NCI-H1417 treated with DMSO at 0.1 percent for 48 hours (cell line): Measurements from ENCODE around the gene HK2.

ENCODE experiments used
- DNase-seq: peaks from one replicate; lab custom pipeline; 2025; lab: John Stamatoyannopoulos, UW

Gene HK2

DNA sequence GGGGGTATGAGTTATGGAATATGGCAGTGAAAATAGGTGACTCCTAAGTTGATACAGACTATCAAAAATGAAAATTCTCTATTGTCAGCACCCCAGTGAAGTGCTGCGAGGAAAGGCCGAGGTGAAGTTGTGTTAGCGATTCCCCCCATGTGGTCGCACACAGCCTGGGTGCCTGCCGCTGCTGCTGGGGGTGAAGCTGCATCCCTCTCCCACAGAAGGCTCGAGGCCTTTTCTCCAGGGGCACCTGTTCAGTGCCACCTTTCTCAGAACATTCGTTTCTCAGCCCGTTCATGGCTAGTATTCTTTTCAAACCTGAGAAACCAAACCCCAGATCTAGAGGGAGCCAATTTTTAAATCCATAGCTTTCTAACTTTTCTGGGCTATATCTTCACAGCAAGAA, 23.8 kb downstream of the HK2 start:
- no peak for DNase-seq

DNA sequence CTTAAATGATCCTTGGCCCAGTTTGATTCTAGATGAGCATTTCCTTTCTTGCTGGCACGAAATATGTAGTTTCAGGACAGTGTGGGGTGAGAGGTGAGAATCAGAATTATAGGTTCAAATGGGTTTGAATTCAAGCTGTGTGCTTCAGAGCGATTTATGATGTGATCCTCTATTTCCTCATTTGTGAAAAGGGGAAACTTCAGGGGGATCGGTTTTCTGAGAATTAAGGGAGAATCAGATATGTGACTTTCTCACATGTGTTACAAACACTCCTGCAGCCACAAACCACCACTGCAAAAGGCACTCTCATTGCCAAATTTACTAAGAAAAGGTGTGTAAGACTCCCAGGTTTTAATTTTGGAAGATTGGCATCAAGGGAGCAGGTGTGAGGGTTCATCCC, 24.4 kb downstream of the HK2 start:
- DNase-seq, result no peak

DNA sequence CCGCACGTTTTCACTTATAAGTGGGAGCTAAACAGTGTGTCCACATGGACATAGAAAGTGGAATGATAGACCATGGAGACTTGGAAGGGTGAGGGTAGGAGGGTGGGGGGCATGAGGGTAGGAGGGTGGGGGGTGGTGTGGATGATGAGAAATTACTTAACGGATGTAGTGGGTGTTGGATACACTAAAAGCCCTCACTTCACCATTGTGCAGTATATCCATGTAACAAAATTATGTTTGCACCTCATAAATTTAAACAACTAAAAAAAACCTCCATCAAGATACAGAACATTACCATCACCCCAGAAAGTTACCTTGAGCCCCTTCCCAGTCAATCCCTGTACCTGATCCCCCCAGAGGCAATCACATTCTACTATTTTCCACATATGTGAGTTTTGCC, 26.2 kb downstream of the HK2 start:
- DNase-seq, result no peak

DNA sequence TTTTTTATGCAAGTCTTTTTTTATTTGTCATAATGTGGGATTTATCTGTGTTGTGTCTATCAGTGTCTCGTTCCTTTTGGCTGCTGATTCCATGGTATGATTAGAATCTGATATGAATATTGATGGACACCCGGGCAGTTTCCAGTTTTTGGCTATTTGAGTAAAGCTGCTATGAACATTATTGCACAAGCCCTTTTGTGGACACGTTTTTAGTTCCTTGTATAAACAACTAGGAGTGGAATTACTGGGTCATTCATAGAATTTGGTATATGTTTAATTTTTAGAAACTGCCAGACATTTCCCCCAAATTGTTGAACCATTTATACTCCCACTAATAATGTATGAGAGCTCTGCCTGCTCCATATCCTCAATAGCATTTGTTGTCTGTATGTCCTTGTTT, 26.6 kb downstream of the HK2 start:
- no peak for DNase-seq

DNA sequence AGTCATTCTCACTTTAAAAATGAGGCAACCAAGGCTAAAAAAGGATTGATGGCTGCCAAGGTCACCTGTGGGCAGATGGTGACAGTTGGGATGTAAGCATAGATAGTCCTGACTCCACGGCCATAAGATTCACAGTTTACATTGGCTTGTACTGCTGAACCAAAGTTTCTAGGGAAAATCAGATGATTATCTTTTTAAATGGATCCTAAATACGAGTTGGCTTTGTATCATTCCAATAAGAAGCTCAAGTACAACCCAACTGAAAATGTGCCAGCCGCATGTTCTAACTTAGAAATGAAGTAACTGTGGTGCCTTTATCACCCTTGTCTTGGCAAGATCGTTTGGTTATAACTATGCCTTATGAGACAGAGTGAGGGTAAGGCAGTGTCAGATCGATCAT, 27.6 kb downstream of the HK2 start:
- DNase-seq, result no peak

DNA sequence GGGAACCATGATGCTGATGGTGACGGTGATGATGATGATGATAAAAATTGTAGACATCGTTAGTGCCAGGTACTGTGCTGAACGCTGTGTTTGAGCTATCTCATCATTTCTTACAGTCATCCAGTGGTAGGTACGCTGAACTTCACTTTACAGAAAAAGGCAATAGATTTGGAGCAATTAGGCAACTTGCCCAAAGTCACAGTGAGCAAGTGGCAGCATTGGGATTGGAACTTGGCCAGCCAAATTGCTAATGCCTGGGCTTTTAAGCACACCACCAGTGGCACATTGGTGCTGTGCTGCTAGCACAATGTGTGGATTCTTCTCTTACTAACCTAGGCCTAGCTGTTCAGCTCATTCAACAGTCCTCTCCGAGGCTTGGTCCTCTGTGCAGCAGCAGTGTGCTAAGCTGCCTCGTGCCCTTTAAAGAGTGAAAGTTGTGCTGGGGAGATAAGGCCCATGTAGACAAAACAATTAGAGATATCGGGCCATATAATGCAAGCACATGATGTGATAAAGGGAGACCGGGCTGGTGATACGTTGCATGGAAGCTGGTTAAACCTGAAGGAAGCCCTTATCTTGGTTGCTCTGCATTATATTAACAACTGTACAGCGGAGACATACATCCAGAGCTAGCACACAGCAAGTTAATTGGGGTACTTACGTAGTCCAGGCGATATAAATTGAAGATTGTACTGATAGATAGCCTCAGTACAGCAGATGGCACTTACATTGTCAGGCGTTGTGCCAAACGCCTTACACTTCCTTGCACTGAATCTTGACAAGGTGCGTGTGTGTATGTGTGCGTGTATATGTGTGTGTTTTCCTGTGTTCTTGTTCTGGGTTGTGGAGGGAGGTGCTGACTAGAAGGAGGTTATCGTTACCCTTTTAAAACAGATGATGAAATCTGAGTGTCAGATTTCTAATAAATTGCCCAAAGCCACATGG, 28.4 kb downstream of the HK2 start:
- no peak for DNase-seq

DNA sequence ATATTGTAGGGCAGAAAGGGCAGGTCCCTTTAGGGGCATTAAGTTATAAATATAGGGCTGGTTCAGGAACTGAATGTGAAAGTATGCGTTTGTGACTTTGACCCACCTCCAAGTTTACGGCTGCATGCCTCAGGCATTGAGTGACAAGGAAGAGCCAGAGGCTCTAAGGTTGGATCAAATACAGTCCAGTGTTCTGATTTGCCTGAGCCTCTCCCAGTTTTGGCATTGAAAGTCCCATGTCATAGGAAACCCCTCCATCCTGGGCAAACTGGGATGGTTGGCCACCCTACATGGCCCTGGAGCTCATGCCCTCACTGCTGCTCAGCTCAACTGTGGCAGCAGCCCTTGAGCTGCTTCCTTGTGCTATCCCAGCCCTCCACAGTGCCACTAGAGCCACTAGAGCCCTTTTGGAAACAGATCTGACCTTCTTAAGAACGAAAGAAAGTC, 29.9 kb downstream of the HK2 start:
- no peak for DNase-seq

DNA sequence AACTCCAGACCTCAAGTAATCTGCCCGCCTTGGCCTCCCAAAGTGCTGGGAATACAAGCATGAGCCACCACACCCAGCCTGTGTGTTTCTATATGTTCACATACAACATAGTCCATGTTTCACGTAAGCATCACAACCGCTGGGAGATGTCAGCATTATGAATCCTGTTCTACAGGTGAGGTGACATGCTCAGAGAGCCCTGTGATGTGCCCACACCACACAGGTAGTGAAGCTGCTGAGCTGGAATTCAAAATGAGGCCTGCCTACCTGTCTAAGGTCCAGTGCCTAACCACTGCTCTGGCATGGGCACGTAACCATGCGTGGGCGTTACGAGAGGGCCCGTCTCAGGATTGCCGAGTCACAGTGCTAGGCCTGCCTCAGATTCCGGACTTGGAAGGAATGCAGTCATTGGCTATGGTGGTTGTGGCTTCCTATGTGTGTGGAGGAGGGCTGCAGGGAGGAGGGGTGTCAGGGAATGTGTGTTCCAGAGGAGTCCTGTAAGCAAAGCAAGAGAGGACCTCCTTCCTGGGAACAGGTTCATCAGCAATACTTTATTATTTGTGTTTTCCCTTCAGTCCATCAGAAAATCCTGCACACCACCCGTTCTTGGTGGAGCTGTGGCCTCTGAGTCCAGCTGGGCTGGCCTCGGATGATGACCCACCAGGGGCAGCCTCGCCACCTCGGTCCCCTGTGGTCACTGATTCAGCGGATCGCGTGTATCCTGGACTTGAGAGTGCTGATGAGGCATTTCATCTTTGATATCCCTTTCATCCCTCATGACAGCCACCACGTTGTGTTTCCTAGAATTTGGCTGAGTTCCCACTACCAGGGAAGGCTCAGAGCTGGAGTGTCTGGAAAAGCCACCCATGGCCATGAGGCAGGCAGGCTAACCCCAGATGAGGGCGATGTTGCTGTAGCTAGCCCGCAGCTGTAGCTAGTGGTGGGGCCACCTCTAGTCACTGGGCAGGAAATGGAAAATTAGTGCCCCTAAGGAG, 31.1 kb downstream of the HK2 start:
- no peak for DNase-seq

DNA sequence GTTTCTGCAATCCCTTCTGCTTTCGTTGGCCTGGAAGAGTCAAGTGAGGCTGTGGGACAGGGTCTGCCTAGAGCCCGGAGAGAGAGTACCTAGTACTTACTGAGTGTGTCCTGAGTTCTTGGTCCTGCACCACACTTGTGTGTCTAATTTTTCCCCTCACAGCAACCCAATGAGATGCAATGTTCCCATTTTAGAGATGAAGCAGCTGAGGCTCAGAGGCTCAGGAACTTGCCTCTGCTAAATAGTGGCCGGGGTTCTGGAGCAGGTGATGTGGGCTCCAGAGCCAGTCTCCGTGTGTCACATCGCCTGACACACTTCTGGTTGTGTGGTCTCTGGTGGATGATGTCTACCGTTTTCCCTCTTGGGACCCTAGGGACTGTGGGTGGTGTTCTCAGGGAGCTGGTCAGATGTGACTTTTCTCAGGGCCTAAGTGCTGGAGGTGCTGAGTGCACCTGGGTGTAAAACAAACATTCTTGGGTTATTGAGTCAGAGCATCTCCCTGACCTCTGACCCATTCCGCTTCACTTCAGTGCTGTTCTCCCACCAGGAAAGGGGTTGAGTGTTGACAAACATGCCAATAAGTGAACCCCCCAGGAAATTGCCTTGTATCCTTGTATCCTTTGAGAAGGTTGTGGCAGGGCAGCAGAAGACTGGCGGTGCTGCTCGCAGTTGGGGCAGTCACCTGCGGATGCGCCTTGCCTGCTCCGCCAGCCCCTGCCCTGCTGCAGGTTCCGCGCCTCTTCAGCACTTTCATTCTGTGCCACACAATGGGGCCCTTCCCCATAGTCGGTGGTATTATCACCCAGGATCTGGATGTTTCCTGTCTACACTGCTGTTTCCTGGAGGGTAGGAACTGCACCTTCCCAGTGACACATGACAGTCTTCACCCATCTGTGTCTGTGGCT, 32.1 kb downstream of the HK2 start:
- DNase-seq, result no peak

DNA sequence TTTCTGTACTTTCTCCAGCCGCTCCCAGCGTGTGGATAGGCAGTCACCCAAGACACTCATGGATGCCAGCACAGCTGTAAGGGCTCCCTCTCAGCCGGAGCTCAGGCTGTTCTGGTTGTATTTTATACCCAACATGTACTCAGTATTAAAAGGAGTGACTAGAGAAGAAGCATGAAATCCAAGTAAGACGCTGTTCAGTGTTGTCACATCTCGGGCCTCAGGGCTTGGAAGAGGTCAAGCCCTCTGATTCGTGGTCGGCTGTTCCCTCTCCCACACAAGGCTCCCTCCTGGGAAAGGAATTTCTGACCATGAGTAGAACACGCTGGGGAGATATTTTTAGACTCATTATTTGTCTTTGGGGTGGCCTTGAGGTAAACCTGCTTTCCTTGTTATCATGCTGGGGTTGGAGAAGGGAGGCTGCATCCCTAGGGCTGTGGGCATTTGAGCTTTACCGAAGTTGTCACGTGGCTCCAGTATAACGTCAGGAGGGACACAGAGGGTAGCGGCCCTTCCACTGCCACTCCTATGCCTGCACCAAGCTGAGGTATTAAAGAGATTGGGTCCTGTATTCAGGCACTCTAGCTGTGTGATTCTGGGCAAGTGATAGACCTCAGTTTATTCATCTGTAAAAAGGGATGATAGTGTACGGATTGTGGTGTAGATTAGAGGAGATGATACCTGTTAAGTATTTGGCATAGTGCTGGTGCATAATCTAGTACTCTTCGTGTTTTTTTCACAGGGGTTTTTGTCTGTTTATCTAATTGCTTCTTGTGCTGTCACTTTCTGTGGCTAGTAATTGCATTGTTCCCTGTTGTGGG, 34.1 kb downstream of the HK2 start:
- no peak for DNase-seq

DNA sequence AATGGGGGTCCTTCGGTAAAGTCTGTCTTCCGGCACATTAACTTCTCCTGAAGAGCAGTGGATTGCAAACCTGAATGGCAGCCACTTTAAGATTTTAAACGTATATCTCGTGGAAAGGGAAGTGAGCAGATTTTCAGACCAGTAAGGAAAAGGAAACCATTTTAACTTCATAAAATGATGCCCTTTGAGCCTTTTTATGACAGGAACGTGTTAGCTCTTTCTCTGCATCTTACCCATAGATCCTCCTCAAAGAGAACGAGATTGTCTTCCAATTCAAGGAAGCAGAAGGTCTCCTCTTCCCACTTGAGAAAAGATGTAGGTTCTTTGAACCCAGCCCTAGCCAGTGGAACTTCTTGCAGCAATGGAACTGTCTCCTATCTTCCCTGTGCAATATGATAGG, 35.6 kb downstream of the HK2 start:
- DNase-seq, result no peak

DNA sequence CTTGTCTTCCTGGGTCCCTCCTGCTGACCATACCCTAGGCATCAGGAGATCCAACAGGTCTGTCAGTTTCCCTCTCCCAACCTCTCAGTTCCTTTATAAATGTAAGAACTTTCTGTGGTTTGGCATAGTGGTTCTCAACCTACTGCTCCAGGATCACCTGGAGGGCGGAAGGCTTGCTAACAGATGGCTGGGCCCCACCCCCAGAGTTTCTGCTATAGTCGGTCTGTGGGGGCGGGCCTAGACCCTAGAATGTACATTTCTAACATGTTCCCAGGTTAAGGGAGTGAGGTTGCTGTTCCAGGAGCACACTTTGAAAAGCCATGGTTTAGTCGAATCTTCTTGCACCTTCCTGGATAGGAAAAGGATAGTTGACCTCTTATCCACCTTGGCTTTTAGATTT, 37.0 kb downstream of the HK2 start:
- DNase-seq, result no peak

DNA sequence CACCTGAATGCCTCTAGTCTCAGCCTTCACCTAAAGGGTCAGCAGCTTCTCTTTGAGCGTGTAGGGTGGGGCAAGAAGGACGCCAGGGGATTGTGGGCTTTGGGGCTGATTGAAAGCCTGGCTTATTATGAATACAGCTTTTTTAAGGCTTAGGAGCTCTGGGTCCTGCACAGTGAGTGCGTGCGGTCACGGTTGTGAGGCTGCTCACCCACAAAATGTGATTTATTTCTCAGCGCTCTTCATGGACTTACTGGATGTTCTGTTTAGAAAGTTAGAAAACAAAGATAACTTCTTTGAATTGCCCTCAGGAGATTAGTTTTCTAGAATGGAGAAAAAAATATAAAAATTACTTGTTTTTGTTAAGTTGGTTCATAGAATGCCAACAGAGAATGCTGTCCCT, 37.5 kb downstream of the HK2 start:
- no peak for DNase-seq

DNA sequence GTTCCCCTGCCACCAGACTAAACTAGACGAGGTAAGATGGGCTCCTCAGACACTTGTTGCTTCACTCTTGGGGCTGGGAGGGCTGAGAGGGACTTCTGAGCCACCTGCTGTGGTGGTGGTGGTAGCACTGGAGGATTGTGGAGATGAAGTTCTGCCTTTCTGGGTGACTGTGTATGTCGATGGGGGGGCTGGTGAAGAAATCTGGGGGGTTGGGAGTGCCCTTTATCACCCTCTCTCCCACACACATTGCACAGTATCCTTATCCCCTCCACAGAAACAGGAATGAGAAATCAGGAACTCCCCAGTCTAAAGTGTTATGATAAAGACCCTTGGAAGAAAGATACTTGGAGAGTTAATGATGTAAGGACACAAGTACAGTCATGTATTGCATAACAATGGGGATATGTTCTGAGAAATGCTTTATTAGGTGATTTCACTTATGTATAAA, 38.5 kb downstream of the HK2 start:
- no peak for DNase-seq

DNA sequence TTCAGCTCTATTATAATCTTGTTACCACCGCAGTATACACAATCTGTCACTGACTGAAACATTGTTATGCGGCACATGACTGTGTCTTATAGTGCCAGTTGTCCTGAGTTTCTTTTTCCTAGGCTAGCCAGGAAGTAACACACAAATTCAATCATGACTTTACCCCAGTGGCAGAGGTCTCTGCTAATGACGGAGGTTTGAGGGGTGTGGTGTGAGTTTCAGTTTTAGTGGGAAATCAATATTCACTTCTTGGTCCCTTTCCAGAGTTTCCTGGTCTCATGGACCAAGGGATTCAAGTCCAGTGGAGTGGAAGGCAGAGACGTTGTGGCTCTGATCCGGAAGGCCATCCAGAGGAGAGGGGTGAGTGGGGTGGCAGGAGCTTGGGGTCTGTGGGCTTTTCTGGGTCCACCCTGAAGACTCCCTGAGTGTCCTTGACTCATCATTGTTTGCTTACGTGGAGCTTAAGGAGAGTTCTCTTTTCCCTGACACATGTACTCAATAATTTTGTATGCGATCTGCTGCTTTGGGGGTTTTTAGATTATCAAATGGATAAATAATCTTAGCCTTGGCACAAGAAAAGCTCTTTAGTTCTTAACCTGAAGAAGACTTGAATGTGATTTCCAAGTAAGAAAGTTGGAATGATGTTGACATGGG, 39.2 kb downstream of the HK2 start:
- DNase-seq, result no peak

DNA sequence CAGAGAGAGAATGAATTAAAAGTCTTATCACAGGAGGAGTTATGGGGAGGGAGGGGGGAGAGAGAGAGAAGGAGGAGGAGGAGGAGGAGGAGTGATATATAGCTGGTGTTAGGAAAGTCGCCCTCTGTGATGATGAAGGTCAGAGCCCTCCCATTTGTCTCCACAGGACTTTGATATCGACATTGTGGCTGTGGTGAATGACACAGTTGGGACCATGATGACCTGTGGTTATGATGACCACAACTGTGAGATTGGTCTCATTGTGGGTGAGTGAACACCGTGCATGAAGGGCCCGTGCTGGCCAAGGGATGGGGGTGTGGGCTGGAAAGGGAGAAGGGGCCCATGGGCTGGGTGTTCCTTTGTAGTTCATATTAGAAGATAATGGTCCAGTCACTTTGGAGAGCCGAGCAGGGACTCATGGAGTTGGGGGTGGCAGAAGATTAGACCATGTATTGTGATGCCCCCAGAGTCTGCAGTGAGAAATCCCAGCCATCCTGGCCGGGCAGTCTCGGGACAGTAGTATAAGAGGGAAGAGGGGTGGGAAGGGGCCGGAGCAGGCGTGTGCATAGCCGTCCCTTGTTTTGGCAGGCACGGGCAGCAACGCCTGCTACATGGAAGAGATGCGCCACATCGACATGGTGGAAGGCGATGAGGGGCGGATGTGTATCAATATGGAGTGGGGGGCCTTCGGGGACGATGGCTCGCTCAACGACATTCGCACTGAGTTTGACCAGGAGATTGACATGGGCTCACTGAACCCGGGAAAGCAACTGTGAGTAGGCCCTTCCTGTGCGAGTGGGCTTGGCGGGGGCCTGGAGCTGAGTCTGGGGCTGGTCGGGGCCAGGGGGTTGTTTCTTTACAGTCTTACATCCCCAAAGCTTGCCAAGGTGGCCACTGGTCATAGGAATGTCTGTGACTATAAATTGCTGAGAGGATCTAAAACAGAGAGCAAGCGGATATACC, 40.0 kb downstream of the HK2 start:
- DNase-seq, result no peak

DNA sequence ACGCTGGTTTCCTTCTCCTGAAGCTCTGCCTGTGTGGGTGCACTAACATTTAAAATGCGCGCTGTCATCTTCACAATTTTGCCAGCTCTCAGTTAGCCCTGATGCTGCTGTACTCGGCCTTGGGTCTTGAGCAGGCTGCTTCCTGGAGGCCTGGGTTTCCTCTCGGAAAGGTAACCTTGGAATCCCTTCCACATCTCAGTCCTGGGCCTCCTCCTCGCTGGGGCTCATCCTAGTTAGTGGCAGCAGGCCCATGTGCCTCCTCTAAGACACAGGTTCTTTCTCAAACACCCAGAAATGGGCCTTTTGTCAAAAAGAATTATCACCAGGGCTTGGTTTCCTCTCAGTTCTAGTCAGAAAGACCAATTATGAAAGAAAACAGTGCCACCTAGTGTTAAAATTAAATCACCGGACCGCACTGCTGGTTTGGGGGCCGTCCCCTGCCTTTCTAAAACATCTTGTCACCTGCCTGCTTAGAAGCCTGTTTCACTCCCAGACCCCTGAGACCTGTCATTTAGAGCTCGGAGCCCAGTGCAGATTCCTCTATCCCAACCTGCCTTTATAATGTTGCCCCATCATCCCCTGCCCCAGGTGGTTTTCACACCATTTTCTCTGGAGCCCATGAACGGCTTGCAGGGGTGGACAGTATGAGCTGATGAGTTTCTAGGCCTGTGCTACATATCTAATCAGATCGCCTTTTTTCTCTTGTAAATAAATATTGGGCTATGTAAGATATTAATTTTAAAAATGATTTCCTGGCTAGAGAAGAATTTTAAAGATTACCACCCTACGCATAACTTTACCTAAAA, 42.4 kb downstream of the HK2 start:
- DNase-seq, result peak; percentile 2

DNA sequence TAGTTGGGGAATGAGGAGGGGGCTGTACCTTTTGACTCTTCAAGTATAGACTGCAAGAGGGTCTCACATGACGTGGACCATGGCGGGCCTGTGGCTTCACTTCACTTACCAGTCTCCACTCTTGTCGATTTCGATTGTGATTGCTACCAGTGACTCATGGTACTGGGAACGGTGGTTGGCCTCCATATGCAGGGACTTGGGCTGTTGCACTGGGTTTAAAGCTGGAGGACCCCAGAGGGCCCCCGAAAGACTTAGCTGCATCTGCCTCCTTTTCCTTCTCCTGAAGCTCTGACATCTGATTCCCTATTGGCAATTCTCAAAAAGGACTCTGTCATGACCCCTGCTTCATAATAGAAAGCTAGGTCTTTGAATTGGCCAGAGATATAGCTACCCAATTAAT, 43.4 kb downstream of the HK2 start:
- no peak for DNase-seq
